Keratinocyte (primary cell): ENCODE measurements around the gene EXOC6B.

Experiments
- EZH2 ChIP-seq: IDR thresholded peaks from one replicate; pipeline ENCODE4 v1.6.1; 2012; ENCODE audit warnings: inconsistent platforms, mild to moderate bottlenecking, low read length, moderate library complexity
- TF ChIP-seq, protein P1 (sequence below), 3 experiments: IDR thresholded peaks in 1 of 3; conservative IDR thresholded peaks in 1 of 3; optimal IDR thresholded peaks in 1 of 3; 2 replicates in 2 of 3; 3 replicates in 1 of 3; pipeline versions ENCODE3 to v1.5.1; 2011; ENCODE audit warnings: low read length in 3 of 3, mild to moderate bottlenecking in 3 of 3, moderate library complexity in 2 of 3, control low read depth in 1 of 3, inconsistent platforms in 1 of 3; ENCODE audit not compliant: insufficient read depth in 2 of 3; ENCODE audit errors: extremely low read depth in 1 of 3

DNA sequence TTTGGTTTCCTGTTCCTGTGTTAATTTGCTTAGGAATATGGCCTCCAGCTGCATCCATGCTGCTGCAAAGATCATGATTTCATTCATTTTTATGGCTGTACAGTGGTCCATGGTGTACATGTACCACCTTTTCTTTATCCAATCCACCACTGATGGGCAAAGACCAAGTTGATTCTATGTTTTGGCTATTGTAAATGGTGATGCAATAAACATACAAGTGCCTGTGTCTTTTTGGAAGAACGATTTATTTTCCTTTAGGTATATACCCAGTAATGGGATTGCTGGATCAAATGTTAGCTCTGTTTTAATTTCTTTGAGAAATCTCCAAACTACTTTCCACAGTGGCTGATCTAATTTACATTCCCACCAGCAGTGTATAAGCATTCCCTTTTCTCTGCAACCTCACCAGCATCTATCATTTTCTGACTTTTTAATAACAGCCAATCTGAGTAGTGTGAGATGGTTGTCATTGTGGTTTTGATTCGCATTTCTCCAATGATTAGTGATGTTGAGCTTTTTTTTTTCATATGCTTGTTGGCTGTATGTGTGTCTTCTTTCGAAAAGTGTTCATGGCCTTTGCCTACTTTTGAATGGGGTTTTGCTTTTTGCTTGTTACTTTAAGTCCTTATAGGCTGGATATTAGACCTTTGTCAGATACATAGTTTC, 19.4 kb downstream of the EXOC6B start:
- TF ChIP-seq, protein P1, sequence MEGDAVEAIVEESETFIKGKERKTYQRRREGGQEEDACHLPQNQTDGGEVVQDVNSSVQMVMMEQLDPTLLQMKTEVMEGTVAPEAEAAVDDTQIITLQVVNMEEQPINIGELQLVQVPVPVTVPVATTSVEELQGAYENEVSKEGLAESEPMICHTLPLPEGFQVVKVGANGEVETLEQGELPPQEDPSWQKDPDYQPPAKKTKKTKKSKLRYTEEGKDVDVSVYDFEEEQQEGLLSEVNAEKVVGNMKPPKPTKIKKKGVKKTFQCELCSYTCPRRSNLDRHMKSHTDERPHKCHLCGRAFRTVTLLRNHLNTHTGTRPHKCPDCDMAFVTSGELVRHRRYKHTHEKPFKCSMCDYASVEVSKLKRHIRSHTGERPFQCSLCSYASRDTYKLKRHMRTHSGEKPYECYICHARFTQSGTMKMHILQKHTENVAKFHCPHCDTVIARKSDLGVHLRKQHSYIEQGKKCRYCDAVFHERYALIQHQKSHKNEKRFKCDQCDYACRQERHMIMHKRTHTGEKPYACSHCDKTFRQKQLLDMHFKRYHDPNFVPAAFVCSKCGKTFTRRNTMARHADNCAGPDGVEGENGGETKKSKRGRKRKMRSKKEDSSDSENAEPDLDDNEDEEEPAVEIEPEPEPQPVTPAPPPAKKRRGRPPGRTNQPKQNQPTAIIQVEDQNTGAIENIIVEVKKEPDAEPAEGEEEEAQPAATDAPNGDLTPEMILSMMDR (optimal IDR thresholded peaks at IDR 0.05 in 1 of 3, IDR thresholded peaks at IDR 0.05 in 1 of 3, conservative IDR thresholded peaks at IDR 0.05 in 1 of 3; ENCODE audit: extremely low read depth in 1 of 3, insufficient read depth in 2 of 3, low read length in 3 of 3) = no peak
- TF ChIP-seq EZH2 = no peak
